Stimulated activated CD4-positive, alpha-beta T cell treated with anti-CD3 and anti-CD28 coated beads, Interleukin-2, amount 100 ng/mL, for 48 hours (primary cell): ENCODE measurements around the gene ABLIM2.
"Not testable (repeated sequence)": the region's sequence is repeated elsewhere in the genome, so short reads cannot be mapped to it uniquely, and the experiment has no call there.

Experiments used
- DNase-seq, 2 donors: peaks; one replicate each; pipeline ENCODE4 v3.0.0-alpha.2; 2020

ABLIM2 gene

GRCh38 chr4:7924163-7924562, 234.4 kb downstream of the ABLIM2 start:
- DNase-seq, result no peak

DNA sequence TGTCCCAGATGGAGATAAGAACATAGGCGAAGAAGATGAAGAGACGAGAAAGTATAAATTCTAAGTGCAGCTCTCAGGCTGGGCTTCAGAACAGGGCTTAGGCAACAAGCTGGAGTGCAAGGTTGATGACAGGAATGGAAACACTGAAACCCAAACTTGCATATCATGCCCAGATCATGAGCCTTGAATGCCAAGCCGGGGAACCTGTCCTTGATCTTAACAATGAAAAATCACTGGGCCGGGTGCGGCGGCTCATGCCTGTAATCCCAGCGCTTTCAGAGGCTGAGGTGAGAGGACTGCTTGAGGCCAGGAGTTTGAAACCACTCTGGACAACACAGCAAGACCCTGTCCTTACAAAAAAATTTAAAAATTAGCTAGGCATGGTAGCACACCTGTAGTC, 236.1 kb downstream of the ABLIM2 start:
- no peak for DNase-seq

DNA sequence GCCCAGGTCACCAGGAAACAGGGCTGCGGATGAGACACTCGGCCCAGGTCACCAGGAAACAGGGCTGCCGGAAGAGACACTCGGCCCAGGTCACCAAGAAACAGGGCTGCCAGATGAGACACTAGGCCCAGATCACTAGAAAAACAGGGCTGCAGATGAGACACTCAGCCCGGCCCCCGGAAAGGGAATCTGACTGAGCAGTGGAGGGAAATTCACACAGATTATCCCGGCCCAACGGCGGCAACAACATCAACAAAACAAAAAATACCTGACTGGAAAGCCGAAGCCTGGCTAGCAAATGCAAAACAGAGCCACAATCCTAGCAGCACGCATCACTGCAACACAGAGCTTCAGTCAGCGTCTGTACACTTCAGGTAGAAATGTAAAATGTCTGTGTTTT, 239.6 kb downstream of the ABLIM2 start:
- no peak for DNase-seq

DNA sequence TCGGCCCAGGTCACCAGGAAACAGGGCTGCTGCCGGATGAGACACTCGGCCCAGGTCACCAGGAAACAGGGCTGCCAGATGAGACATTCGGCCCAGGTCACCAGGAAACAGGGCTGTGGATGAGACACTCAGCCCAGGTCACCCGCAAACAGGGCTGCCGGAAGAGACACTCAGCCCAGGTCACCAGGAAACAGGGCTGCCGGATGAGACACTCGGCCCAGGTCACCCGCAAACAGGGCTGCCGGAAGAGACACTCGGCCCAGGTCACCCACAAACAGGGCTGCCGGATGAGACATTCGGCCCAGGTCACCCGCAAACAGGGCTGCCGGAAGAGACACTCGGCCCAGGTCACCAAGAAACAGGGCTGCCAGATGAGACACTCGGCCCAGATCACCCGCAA, 240.4 kb downstream of the ABLIM2 start:
- DNase-seq, result not testable (repeated sequence)

DNA sequence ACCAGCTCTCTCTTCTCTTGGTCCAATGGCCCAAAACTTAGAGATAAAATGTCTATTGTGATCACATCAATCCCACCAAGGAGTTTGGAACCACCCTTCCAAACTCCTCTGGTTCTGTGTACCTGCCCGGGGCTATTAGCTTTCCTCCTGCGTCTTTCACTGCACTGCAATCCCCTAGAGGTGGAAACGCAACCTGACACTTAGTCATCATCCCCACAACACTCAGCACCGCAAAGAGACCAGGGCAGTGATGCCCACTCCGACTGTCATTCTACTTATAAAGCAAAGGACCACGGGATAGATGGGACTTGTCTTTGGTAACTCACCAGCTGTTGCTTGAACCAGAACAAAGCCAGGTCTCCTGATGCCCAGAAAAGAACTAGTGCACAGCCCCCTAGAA, 240.9 kb downstream of the ABLIM2 start:
- no peak for DNase-seq

DNA sequence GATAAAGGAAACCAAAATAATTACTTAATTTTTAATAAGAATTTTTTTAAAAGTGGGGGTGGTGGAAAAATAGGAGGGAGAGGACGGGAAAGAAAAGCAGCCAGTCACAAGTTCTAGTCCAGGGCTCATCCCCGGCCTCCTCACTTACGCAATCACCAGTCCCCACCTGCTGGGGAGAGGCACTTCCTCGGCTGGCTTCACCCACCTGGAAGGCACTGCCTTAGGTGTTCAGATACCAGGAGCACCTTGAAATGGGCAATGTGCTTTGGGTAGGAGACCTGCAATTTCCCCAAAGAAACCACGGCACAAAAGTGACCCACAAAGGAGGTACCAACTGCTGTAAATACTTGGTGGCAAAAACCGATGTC, 242.8 kb downstream of the ABLIM2 start:
- no peak for DNase-seq
